ENCODE data around the gene IFITM1.

GRCh38 chr11:328012-328411 is 14.2 kb downstream of the IFITM1 start:
- TF ChIP-seq CTCF (IDR thresholded peaks at IDR 0.05; ENCODE audit: control extremely low read depth in 1 of 3, insufficient read depth in 1 of 3, low read depth in 1 of 3, low read length in 3 of 3) (no peak), POLR2AphosphoS5 (IDR thresholded peaks at IDR 0.05; ENCODE audit: low read depth, low read length) (no peak), HDAC2 (IDR thresholded peaks at IDR 0.05; ENCODE audit: borderline replicate concordance in 1 of 2, low read depth in 2 of 2, low read length in 2 of 2) (no peak), SUZ12 (IDR thresholded peaks at IDR 0.05; ENCODE audit: low read length) (no peak)
